ENCODE results near the gene STPG4. TPM values are rescaled to one million over a fixed set of nuclear protein-coding genes. Genes with fewer than 3 reads are reported as not detected.
"Not testable (repeated sequence)": the region's sequence is repeated elsewhere in the genome, so short reads cannot be mapped to it uniquely, and the experiment has no call there.

Gene STPG4
- total RNA-seq, 1 donor from 2014 or later: 0.56 TPM

DNA sequence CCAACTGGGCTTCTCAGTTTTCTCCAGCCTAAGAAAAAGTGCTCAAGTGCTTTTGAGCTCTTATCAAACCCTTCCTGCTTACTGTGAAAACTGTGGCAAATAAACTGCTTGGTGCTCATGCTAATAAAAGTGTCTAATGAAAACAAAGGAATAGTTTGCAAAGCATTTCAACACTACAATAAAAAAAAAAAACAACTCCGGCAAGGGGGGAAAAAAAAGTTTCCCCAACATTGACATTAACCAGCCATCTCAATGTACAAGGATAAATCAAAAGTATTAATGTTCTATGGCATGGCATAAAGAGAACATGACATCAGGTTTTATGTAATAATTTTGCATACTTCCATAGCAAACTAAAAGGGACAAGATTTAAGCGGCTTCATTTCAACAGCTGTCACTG is 14.7 kb upstream of the STPG4 start:
- Mint-ChIP-seq H3K27me3 (ENCODE audit: unreplicated experiment) (no peaks in the 10 kb centered on the region), H3K4me3 (ENCODE audit: unreplicated experiment) (no peak overlapping the region), H3K4me1 (ENCODE audit: unreplicated experiment) (peaks cover 75% of the 10 kb centered on the region), H3K27ac (ENCODE audit: unreplicated experiment) (peak overlapping the region; percentile 41), H3K9me3 (ENCODE audit: unreplicated experiment) (no peaks in the 10 kb centered on the region), H3K36me3 (ENCODE audit: unreplicated experiment) (peaks cover 29% of the 10 kb centered on the region)
- DNase-seq (ENCODE audit: extremely low spot score, unreplicated experiment): no peak
- no peak for TF ChIP-seq CTCF (IDR thresholded peaks at IDR 0.05)

- H3K9me3 Mint-ChIP-seq (ENCODE audit: unreplicated experiment); H3K4me3 Mint-ChIP-seq (ENCODE audit: unreplicated experiment); DNase-seq (ENCODE audit: extremely low spot score, unreplicated experiment); H3K27me3 Mint-ChIP-seq (ENCODE audit: unreplicated experiment): not testable (repeated sequence)
- H3K27ac Mint-ChIP-seq (ENCODE audit: unreplicated experiment): peak overlapping the region; percentile 27
- peaks cover 72% of the 10 kb centered on the region for H3K4me1 Mint-ChIP-seq (ENCODE audit: unreplicated experiment)
- H3K36me3 Mint-ChIP-seq (ENCODE audit: unreplicated experiment): peaks cover 34% of the 10 kb centered on the region
Observed at GRCh38 chr2:47168895-47169294, 13.8 kb upstream of the STPG4 start.

- H3K4me3 Mint-ChIP-seq (ENCODE audit: unreplicated experiment): no peak overlapping the region
- H3K4me1 Mint-ChIP-seq (ENCODE audit: unreplicated experiment): peaks cover 66% of the 10 kb centered on the region
- peaks cover 44% of the 10 kb centered on the region for H3K36me3 Mint-ChIP-seq (ENCODE audit: unreplicated experiment)
- no peak for DNase-seq (ENCODE audit: extremely low spot score, unreplicated experiment)
- no peaks in the 10 kb centered on the region for H3K27me3 Mint-ChIP-seq (ENCODE audit: unreplicated experiment)
- no peak overlapping the region for H3K27ac Mint-ChIP-seq (ENCODE audit: unreplicated experiment)
- no peak for TF ChIP-seq CTCF (IDR thresholded peaks at IDR 0.05)
- H3K9me3 Mint-ChIP-seq (ENCODE audit: unreplicated experiment): no peaks in the 10 kb centered on the region
Observed at GRCh38 chr2:47167149-47167548, 12.0 kb upstream of the STPG4 start.

DNA sequence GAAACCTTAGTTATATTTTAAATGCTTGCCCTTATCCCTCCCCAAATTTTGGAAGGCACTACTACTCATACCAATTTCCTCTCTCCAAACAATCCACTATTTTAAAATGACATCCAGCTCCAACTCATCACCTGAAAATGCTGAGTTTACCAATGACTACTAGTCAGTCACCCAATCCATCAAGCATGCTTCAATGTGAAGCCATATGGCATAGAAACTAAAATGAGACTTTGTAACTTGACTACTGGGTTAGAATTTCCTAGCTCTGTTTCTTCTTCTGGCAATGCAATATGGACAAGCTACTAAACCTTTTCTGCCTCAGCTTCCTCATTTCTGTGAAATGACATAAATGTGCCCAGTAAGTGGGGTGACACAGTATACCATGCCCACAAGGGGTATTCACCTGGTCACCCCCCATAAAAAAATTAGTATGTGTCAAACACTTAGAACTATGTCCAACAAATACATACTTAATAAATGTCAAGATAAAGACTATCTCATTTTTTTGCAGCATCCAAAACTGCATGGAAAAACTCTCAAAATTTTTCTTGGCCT is 10.0 kb upstream of the STPG4 start:
- H3K36me3 Mint-ChIP-seq (ENCODE audit: unreplicated experiment): peaks cover 61% of the 10 kb centered on the region
- peak overlapping the region; percentile 64 for H3K27ac Mint-ChIP-seq (ENCODE audit: unreplicated experiment)
- no peak for TF ChIP-seq CTCF (IDR thresholded peaks at IDR 0.05)
- H3K9me3 Mint-ChIP-seq (ENCODE audit: unreplicated experiment): no peaks in the 10 kb centered on the region
- H3K4me3 Mint-ChIP-seq (ENCODE audit: unreplicated experiment): no peak overlapping the region
- DNase-seq (ENCODE audit: extremely low spot score, unreplicated experiment): no peak
- H3K27me3 Mint-ChIP-seq (ENCODE audit: unreplicated experiment): no peaks in the 10 kb centered on the region
- H3K4me1 Mint-ChIP-seq (ENCODE audit: unreplicated experiment): peaks cover 48% of the 10 kb centered on the region

DNA sequence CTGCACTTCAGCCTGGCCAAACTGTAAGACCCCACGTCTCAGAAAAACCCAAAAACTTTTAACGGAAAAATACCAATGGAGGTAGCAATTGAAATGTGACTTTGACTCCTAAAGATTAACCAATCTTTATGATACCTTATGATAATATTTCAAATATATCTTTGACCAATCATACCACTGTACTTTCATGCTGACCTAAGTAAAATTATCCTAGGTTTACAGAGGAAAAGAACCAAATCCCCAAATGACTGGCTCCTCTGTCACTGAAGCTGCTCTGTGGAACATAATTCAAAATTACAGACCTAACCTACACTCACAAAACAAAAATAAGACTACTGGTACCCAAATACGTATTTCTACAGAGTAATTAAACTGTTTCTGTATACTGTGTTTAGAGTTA is 7.7 kb upstream of the STPG4 start:
- TF ChIP-seq CTCF (IDR thresholded peaks at IDR 0.05): no peak
- H3K27ac Mint-ChIP-seq (ENCODE audit: unreplicated experiment): peak overlapping the region; percentile 36
- H3K4me3 Mint-ChIP-seq (ENCODE audit: unreplicated experiment): no peak overlapping the region
- H3K4me1 Mint-ChIP-seq (ENCODE audit: unreplicated experiment): peaks cover 31% of the 10 kb centered on the region
- no peak for DNase-seq (ENCODE audit: extremely low spot score, unreplicated experiment)
- H3K27me3 Mint-ChIP-seq (ENCODE audit: unreplicated experiment): no peaks in the 10 kb centered on the region
- H3K36me3 Mint-ChIP-seq (ENCODE audit: unreplicated experiment): peaks cover 65% of the 10 kb centered on the region
- H3K9me3 Mint-ChIP-seq (ENCODE audit: unreplicated experiment): no peaks in the 10 kb centered on the region

DNA sequence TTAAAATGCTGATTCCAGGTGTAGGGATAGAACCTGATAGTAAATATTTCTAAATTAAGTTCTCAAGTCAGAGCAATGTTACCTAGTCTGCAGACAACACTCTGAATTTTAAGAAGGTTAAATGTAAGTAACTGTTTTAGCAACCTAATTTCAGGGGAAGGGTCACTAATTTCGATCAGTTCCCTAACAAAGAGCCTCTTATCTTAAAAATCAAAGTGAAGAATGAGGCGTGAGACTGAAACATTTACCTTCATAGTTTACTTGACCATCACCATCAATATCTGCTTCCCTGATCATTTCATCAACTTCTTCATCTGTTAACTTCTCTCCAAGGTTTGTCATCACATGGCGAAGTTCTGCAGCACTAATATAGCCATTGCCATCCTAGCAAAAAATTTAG is 6.4 kb upstream of the STPG4 start:
- DNase-seq (ENCODE audit: extremely low spot score, unreplicated experiment): no peak
- Mint-ChIP-seq H3K27ac (ENCODE audit: unreplicated experiment) (no peak overlapping the region), H3K27me3 (ENCODE audit: unreplicated experiment) (no peaks in the 10 kb centered on the region), H3K9me3 (ENCODE audit: unreplicated experiment) (no peaks in the 10 kb centered on the region), H3K4me3 (ENCODE audit: unreplicated experiment) (no peak overlapping the region), H3K36me3 (ENCODE audit: unreplicated experiment) (peaks cover 69% of the 10 kb centered on the region), H3K4me1 (ENCODE audit: unreplicated experiment) (peaks cover 28% of the 10 kb centered on the region)
- TF ChIP-seq CTCF (IDR thresholded peaks at IDR 0.05): no peak
